ENCODE results near the gene TBKBP1.

GRCh38 chr17:47693731-47694580 lies at the start of gene TBKBP1:
- TF ChIP-seq POLR2A (IDR thresholded peaks at IDR 0.05), result no peak
- TF ChIP-seq, protein P1, sequence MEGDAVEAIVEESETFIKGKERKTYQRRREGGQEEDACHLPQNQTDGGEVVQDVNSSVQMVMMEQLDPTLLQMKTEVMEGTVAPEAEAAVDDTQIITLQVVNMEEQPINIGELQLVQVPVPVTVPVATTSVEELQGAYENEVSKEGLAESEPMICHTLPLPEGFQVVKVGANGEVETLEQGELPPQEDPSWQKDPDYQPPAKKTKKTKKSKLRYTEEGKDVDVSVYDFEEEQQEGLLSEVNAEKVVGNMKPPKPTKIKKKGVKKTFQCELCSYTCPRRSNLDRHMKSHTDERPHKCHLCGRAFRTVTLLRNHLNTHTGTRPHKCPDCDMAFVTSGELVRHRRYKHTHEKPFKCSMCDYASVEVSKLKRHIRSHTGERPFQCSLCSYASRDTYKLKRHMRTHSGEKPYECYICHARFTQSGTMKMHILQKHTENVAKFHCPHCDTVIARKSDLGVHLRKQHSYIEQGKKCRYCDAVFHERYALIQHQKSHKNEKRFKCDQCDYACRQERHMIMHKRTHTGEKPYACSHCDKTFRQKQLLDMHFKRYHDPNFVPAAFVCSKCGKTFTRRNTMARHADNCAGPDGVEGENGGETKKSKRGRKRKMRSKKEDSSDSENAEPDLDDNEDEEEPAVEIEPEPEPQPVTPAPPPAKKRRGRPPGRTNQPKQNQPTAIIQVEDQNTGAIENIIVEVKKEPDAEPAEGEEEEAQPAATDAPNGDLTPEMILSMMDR (IDR thresholded peaks at IDR 0.05), result no peak

All from ovary (tissue), 3 donors.